ENCODE measurements around the gene CACNA1S. TPM values are rescaled to one million over a fixed set of nuclear protein-coding genes. Genes with fewer than 3 reads are reported as not detected.

Gene CACNA1S
- polyA plus RNA-seq, 1 donor: 56.1 TPM

Other genes with a start within 250 kb of the CACNA1S start
- not detected for gene GPR25, start 239.4 kb downstream of the CACNA1S start, polyA plus RNA-seq (ENCODE audit: insufficient read length)
- 2.0 TPM for gene INAVA, start 217.5 kb downstream of the CACNA1S start, polyA plus RNA-seq (ENCODE audit: insufficient read length)
- gene KIF21B, start 88.7 kb downstream of the CACNA1S start, polyA plus RNA-seq (ENCODE audit: insufficient read length): 0.73 TPM
- 0.32 TPM for gene ASCL5, start 14.8 kb upstream of the CACNA1S start, polyA plus RNA-seq (ENCODE audit: insufficient read length)
- gene TMEM9, start 42.0 kb upstream of the CACNA1S start, polyA plus RNA-seq (ENCODE audit: insufficient read length): 52.0 TPM
- 3.4 TPM for gene IGFN1, start 78.4 kb upstream of the CACNA1S start, polyA plus RNA-seq (ENCODE audit: insufficient read length)
- gene PKP1, start 171.1 kb upstream of the CACNA1S start, polyA plus RNA-seq (ENCODE audit: insufficient read length): 4.6 TPM

All from forelimb muscle (tissue), 1 donor.